Upper lobe of left lung (tissue), 6 donors: Measurements from ENCODE around the gene ITPKB. TPM values are rescaled to one million over a fixed set of nuclear protein-coding genes. Genes with fewer than 3 reads are reported as not detected.

Experiments
- ATAC-seq, 2 donors: fragments of 200-7000 bp; cut with Tn5 transposase; one replicate each; pipeline ENCODE4 v1.9.1; 2022; ENCODE audit warnings: mild to moderate bottlenecking in 2 of 2, moderate library complexity in 2 of 2; ENCODE audit not compliant: low FRiP score in 2 of 2
- DNase-seq, 2 donors: peaks; one replicate each; pipeline ENCODE4 v3.0.0-alpha.2; 2019 to 2020
- H3K27ac ChIP-seq, 4 donors: fragments of 200-600 bp; sonication (generic); one replicate each; pipeline ENCODE4 v1.5.1; 2016 to 2019
- H3K27me3 ChIP-seq, 4 donors: fragments of 200-600 bp; sonication (generic); one replicate each; pipeline ENCODE4 v1.5.1; 2017 to 2019
- H3K36me3 ChIP-seq, 4 donors: fragments of 200-600 bp; sonication (generic); one replicate each; pipeline ENCODE4 v1.5.1; 2016 to 2019
- H3K4me1 ChIP-seq, 4 donors: fragments of 200-600 bp; sonication (generic); one replicate each; pipeline ENCODE4 v1.5.1; 2018 to 2019
- H3K4me3 ChIP-seq, 4 donors: fragments of 200-600 bp; sonication (generic); one replicate each; pipeline ENCODE4 v1.5.1; 2017 to 2019; ENCODE audit warnings: mild to moderate bottlenecking in 2 of 4, moderate library complexity in 1 of 4
- H3K9me3 ChIP-seq, 4 donors: fragments of 200-600 bp; sonication (generic); one replicate each; pipeline ENCODE4 v1.5.1; 2018 to 2019
- EP300 ChIP-seq, 4 donors: sonication (generic); formaldehyde crosslinking; IDR thresholded peaks; one replicate each; pipeline ENCODE4 v1.5.1; 2017; ENCODE audit warnings: antibody characterized with exemption in 4 of 4, control low read depth in 2 of 4
- POLR2A ChIP-seq, 4 donors: fragments of 450-650 bp; IDR thresholded peaks; one replicate each; pipeline ENCODE4 v1.5.1; 2016 to 2017; ENCODE audit warnings: antibody characterized with exemption in 4 of 4, mild to moderate bottlenecking in 2 of 4
- POLR2AphosphoS5 ChIP-seq, 2 donors: sonication (generic); formaldehyde crosslinking; IDR thresholded peaks; one replicate each; pipeline ENCODE4 v1.5.1; 2017; ENCODE audit warnings: antibody characterized with exemption in 2 of 2
- WGBS, 2 donors: methylation state at CpG; one replicate each; pipeline ENCODE4 v1.1.5; 2017 to 2018; 5-methylcytosine and 5-hydroxymethylcytosine counted together
- total RNA-seq, 6 donors: library from RNA; depleted of rRNA in 4 of 6; stranded (reverse); fragments of >200 nt in 4 of 6; gene quantifications; one replicate each; pipeline versions ENCODE4 v1.1.0 to v1.2.1, GENCODE V29; 2016 to 2021
- TF ChIP-seq, protein P1 (sequence below), 6 experiments: fragments of 450-650 bp in 4 of 6; fragments of 200-600 bp in 2 of 6; sonication (generic) in 2 of 6; IDR thresholded peaks; one replicate each; pipeline ENCODE4 v1.5.1; 2016 to 2019; ENCODE audit warnings: antibody characterized with exemption in 6 of 6
- donor health status: DM: no; HTN: no; CAD: no; lungs with moderate emphysema.
- donor health status: DM: no; HTN: yes; CAD: no; lungs with severe emphysema.

Gene ITPKB
- total RNA-seq, 6 donors from 2014 or later = 19.8 to 62.9 (median 45.8) TPM

- Histone ChIP-seq H3K9me3 (no peaks in the 10 kb centered on the region), H3K36me3 (no peaks in the 10 kb centered on the region), H3K4me1 (peaks cover 63 to 86% (median 74%) of the 10 kb centered on the region in 4 donors), H3K4me3 (no peak overlapping the region), H3K27ac (peak overlapping the region; percentile 77 to 94 (median 89)), H3K27me3 (no peaks in the 10 kb centered on the region)
- DNase-seq (no peak), ATAC-seq (no peak)
- no peak for TF ChIP-seq EP300 (IDR thresholded peaks at IDR 0.05)
- no peak for TF ChIP-seq POLR2A (IDR thresholded peaks at IDR 0.05)
- TF ChIP-seq, protein P1, sequence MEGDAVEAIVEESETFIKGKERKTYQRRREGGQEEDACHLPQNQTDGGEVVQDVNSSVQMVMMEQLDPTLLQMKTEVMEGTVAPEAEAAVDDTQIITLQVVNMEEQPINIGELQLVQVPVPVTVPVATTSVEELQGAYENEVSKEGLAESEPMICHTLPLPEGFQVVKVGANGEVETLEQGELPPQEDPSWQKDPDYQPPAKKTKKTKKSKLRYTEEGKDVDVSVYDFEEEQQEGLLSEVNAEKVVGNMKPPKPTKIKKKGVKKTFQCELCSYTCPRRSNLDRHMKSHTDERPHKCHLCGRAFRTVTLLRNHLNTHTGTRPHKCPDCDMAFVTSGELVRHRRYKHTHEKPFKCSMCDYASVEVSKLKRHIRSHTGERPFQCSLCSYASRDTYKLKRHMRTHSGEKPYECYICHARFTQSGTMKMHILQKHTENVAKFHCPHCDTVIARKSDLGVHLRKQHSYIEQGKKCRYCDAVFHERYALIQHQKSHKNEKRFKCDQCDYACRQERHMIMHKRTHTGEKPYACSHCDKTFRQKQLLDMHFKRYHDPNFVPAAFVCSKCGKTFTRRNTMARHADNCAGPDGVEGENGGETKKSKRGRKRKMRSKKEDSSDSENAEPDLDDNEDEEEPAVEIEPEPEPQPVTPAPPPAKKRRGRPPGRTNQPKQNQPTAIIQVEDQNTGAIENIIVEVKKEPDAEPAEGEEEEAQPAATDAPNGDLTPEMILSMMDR (IDR thresholded peaks at IDR 0.05) = no peak
- no peak for TF ChIP-seq POLR2AphosphoS5 (IDR thresholded peaks at IDR 0.05)
- WGBS, 2 donors = 41 to 48% methylated on average over 5 of the region's 5 CpGs
Measured at GRCh38 chr1:226676381-226676780, 62.7 kb downstream of the ITPKB start.

- 81 to 82% methylated on average over 7 of the region's 7 CpGs for WGBS, 2 donors
- DNase-seq (no peak), ATAC-seq (no peak)
- Histone ChIP-seq H3K4me1 (peaks cover 60 to 81% (median 71%) of the 10 kb centered on the region in 4 donors), H3K4me3 (no peak overlapping the region), H3K9me3 (no peaks in the 10 kb centered on the region), H3K27ac (peak overlapping the region; percentile 77 to 94 (median 89)), H3K27me3 (no peaks in the 10 kb centered on the region), H3K36me3 (no peaks in the 10 kb centered on the region)
- TF ChIP-seq POLR2A (IDR thresholded peaks at IDR 0.05) (no peak), EP300 (IDR thresholded peaks at IDR 0.05) (no peak), POLR2AphosphoS5 (IDR thresholded peaks at IDR 0.05) (no peak)
- TF ChIP-seq, protein P1 (IDR thresholded peaks at IDR 0.05) = no peak
Measured at GRCh38 chr1:226675715-226676357, 63.2 kb downstream of the ITPKB start.

- Histone ChIP-seq H3K36me3 (no peaks in the 10 kb centered on the region), H3K4me3 (peak overlapping the region in 1 of 4 donors; percentile 11), H3K27ac (peak overlapping the region; percentile 77 to 94 (median 89)), H3K4me1 (peaks cover 54 to 75% (median 64%) of the 10 kb centered on the region in 4 donors), H3K27me3 (no peaks in the 10 kb centered on the region), H3K9me3 (no peaks in the 10 kb centered on the region)
- WGBS, 2 donors = 28 to 30% methylated on average over 17 of the region's 17 CpGs
- peak; percentile 69 to 75 for ATAC-seq
- peak in 1 of 2 donors; percentile 77 for DNase-seq
- peak; percentile 43 to 55 for TF ChIP-seq POLR2AphosphoS5 (IDR thresholded peaks at IDR 0.05)
- TF ChIP-seq, protein P1 (IDR thresholded peaks at IDR 0.05) = no peak
- TF ChIP-seq POLR2A (IDR thresholded peaks at IDR 0.05) = no peak
- peak in 1 of 4 donors; percentile 40 for TF ChIP-seq EP300 (IDR thresholded peaks at IDR 0.05)
Measured at GRCh38 chr1:226674892-226675714, 64.0 kb downstream of the ITPKB start.

DNA sequence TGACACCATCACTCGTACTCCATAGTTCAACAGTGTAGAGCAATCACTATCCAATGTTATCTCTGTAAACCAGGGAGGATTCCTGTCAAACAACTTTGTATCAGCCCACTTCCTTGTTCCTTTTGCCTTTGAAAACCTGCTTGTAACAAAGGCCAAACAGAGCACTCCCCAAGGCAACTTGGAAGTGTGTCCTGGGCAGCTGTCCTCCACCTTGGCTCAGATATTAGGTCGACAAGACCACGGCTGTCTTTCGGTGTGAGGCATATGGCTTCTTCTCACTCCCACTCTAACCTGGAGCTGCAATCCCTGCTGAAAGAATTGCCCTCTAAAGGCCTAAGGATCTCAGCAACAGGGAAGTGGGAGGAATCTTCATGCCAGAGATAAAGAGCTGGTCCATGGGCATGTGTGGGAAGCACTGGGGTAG lies 66.7 kb downstream of the ITPKB start:
- Histone ChIP-seq H3K27me3 (no peaks in the 10 kb centered on the region), H3K27ac (peak overlapping the region; percentile 38 to 94 (median 54)), H3K9me3 (no peaks in the 10 kb centered on the region), H3K4me3 (no peak overlapping the region), H3K4me1 (peaks cover 28 to 55% (median 45%) of the 10 kb centered on the region in 4 donors), H3K36me3 (no peaks in the 10 kb centered on the region)
- 57 to 72% methylated on average over 4 of the region's 4 CpGs for WGBS, 2 donors
- TF ChIP-seq POLR2A (IDR thresholded peaks at IDR 0.05) (no peak), EP300 (IDR thresholded peaks at IDR 0.05) (no peak), POLR2AphosphoS5 (IDR thresholded peaks at IDR 0.05) (no peak)
- TF ChIP-seq, protein P1 (IDR thresholded peaks at IDR 0.05) = no peak
- no peak for DNase-seq
- no peak for ATAC-seq
